K562 (cell line): Measurements from ENCODE around the gene ITPKB. TPM values are rescaled to one million over a fixed set of nuclear protein-coding genes. Genes with fewer than 3 reads are reported as not detected.
A peak's percentile ranks its signal among the peaks of the same experiment; 100 is the strongest.

Experiments used
- ATAC-seq: fragments of 200-7000 bp; cut with Tn5 transposase; 3 replicates; pipeline ENCODE4 v1.9.1; 2020; ENCODE audit warnings: moderate library complexity
- BruUV-seq: library from RNA; stranded (reverse); fragments of 400-500 nt; replicated peaks from 2 replicates; lab custom pipeline; 2021; lab: Mats Ljungman, UMichigan
- CTCF ChIA-PET: fragments of 300-600 bp; formaldehyde crosslinking; extraction: SDS; loops from one replicate; lab custom pipeline; 2021; ENCODE audit warnings: low intra/inter-chr PET ratio; lab: Yijun Ruan, JAX
- POLR2A ChIA-PET: fragments of 300-600, 350-650 bp; sonication (Branson Sonifier 250); formaldehyde crosslinking; extraction: SDS; loops from one replicate; lab custom pipeline; 2021; ENCODE audit warnings: antibody characterized with exemption, inconsistent platforms; lab: Yijun Ruan, JAX
- DNase-seq, 4 experiments: peaks; one replicate each; pipeline versions ENCODE4 v3.0.0 to v3.0.0-alpha.2; 2011 to 2018; ENCODE audit warnings: low spot score in 3 of 4, mixed read lengths in 3 of 4; ENCODE audit errors: extremely low read depth in 1 of 4
- FAIRE-seq: peaks from 2 replicates; lab custom pipeline; 2011; peaks lifted over from hg19 to GRCh38; lab: Jason Lieb, UNC
- H2AFZ ChIP-seq: 2 replicates; pipeline ENCODE4 v1.6.0; 2011; ENCODE audit warnings: low read depth, low read length, control low read depth, inconsistent platforms
- H3K27ac ChIP-seq: fragments of 200-600 bp; 3 replicates; pipeline ENCODE4 v1.8.0; 2011; ENCODE audit warnings: low read depth, mild to moderate bottlenecking, control low read depth, inconsistent platforms, low read length, moderate library complexity, mixed read lengths; ENCODE audit errors: extremely low read depth
- H3K27me3 ChIP-seq, 2 experiments: fragments of 300-600 bp in 1 of 2; 2 replicates in 1 of 2; 3 replicates in 1 of 2; pipeline versions ENCODE4 v1.6.0 to v1.8.0; 2011; ENCODE audit warnings: inconsistent platforms in 2 of 2, low read length in 2 of 2, mild to moderate bottlenecking in 1 of 2, mixed read lengths in 1 of 2, moderate library complexity in 1 of 2; ENCODE audit not compliant: control insufficient read depth in 2 of 2, insufficient read depth in 2 of 2
- H3K36me3 ChIP-seq: fragments of 300-600 bp; 3 replicates; pipeline ENCODE4 v1.8.0; 2011; ENCODE audit warnings: mild to moderate bottlenecking, low read length, inconsistent platforms; ENCODE audit not compliant: control insufficient read depth, insufficient read depth
- H3K4me1 ChIP-seq, 2 experiments: fragments of 200-600 bp in 1 of 2; replicated peaks in 1 of 2; 2 replicates in 1 of 2; 3 replicates in 1 of 2; pipeline versions ENCODE4 v1.5.1 to v1.8.0; 2011; ENCODE audit warnings: inconsistent platforms in 2 of 2, low read length in 2 of 2, mild to moderate bottlenecking in 1 of 2, mixed read lengths in 1 of 2, moderate library complexity in 1 of 2; ENCODE audit not compliant: control insufficient read depth in 2 of 2, insufficient read depth in 2 of 2
- H3K4me2 ChIP-seq: 2 replicates; pipeline ENCODE4 v1.6.1; 2011; ENCODE audit warnings: low read length, control low read depth, inconsistent platforms, mixed read lengths; ENCODE audit not compliant: insufficient read depth
- H3K4me3 ChIP-seq: fragments of 200-600 bp; sonication (generic), shearing (Covaris generic); 2 replicates; pipeline ENCODE4 v1.5.1; 2016; ENCODE audit warnings: control low read depth, inconsistent platforms
- H3K79me2 ChIP-seq: fragments of 200-600 bp; 3 replicates; pipeline ENCODE4 v1.8.0; 2011; ENCODE audit warnings: low read length, inconsistent platforms; ENCODE audit not compliant: control insufficient read depth, insufficient read depth
- H3K9ac ChIP-seq, 2 experiments: 2 replicates each; pipeline versions ENCODE4 v1.6.0 to v1.6.1; 2011; ENCODE audit warnings: low read depth in 2 of 2, low read length in 2 of 2, control low read depth in 1 of 2, inconsistent platforms in 1 of 2, mild to moderate bottlenecking in 1 of 2, mixed read lengths in 1 of 2; ENCODE audit not compliant: insufficient read depth in 1 of 2
- H3K9me1 ChIP-seq: one replicate; pipeline ENCODE4 v1.6.0; 2011; ENCODE audit warnings: inconsistent platforms, mild to moderate bottlenecking, low read length, moderate library complexity; ENCODE audit not compliant: control insufficient read depth, insufficient read depth
- H3K9me3 ChIP-seq: replicated peaks from 2 replicates; pipeline ENCODE4 v1.5.1; 2011; ENCODE audit warnings: low read depth, low read length, inconsistent platforms; ENCODE audit not compliant: control insufficient read depth, insufficient read depth
- H4K20me1 ChIP-seq: replicated peaks from 2 replicates; pipeline ENCODE4 v1.6.1; 2011; ENCODE audit warnings: low read length, inconsistent platforms, mixed read lengths; ENCODE audit not compliant: control insufficient read depth, insufficient read depth
- CBFA2T2 ChIP-seq: fragments of 450-650 bp; conservative IDR thresholded peaks from 2 replicates; pipeline ENCODE4 v1.6.1; 2017; ENCODE audit warnings: mild to moderate bottlenecking
- CBFA2T3 ChIP-seq: fragments of 450-650 bp; IDR thresholded peaks from 2 replicates; pipeline ENCODE4 v1.6.1; 2017
- CTBP1 ChIP-seq: fragments of 450-650 bp; IDR thresholded peaks from 2 replicates; pipeline ENCODE4 v1.6.1; 2016; ENCODE audit warnings: borderline replicate concordance
- CTCF ChIP-seq, 3 experiments: IDR thresholded peaks in 2 of 3; conservative IDR thresholded peaks in 1 of 3; 2 replicates each; pipeline ENCODE4 v1.5.1; 2011 to 2012; ENCODE audit warnings: low read length in 3 of 3, mild to moderate bottlenecking in 3 of 3, control low read depth in 2 of 3, improper control_type of control experiment in 1 of 3, inconsistent platforms in 1 of 3, low read depth in 1 of 3, mixed read lengths in 1 of 3, moderate library complexity in 1 of 3; ENCODE audit not compliant: insufficient read depth in 2 of 3
- ESRRA ChIP-seq: fragments of 450-650 bp; IDR thresholded peaks from 2 replicates; pipeline ENCODE4 v1.6.1; 2014; ENCODE audit warnings: low read depth, mild to moderate bottlenecking, moderate library complexity, borderline replicate concordance
- IRF2 ChIP-seq: sonication (generic); formaldehyde crosslinking; IDR thresholded peaks from 2 replicates; pipeline ENCODE4 v1.8.1; 2022; ENCODE audit warnings: mild to moderate bottlenecking, missing genetic modification reagents
- KDM1A ChIP-seq, 2 experiments: fragments of 450-650 bp; IDR thresholded peaks; 2 replicates each; pipeline ENCODE4 v1.6.1; 2016; ENCODE audit warnings: mild to moderate bottlenecking in 2 of 2
- SOX6 ChIP-seq: fragments of 450-650 bp; IDR thresholded peaks from 2 replicates; pipeline ENCODE4 v1.6.1; 2014; ENCODE audit warnings: mild to moderate bottlenecking
- TAL1 ChIP-seq: fragments of 450-650 bp; IDR thresholded peaks from 2 replicates; pipeline ENCODE4 v1.6.1; 2016; ENCODE audit warnings: mild to moderate bottlenecking
- TCF3 ChIP-seq: sonication (generic); formaldehyde crosslinking; IDR thresholded peaks from 2 replicates; pipeline ENCODE4 v1.4.0; 2020; ENCODE audit warnings: mild to moderate bottlenecking, missing genetic modification reagents
- TEAD1 ChIP-seq, 2 experiments: fragments of 450-650 bp in 1 of 2; sonication (generic) in 1 of 2; formaldehyde crosslinking; IDR thresholded peaks; 2 replicates each; pipeline versions ENCODE4 v1.4.0 to v1.8.0; 2020 to 2022; ENCODE audit warnings: mild to moderate bottlenecking in 2 of 2, missing genetic modification reagents in 1 of 2
- TEAD4 ChIP-seq, 2 experiments: sonication (generic) in 1 of 2; formaldehyde crosslinking in 1 of 2; IDR thresholded peaks; 2 replicates each; pipeline versions ENCODE4 v1.6.1 to v1.8.0; 2012 to 2022; ENCODE audit warnings: borderline replicate concordance in 1 of 2, inconsistent platforms in 1 of 2, low read length in 1 of 2, mild to moderate bottlenecking in 1 of 2, missing genetic modification reagents in 1 of 2
- WGBS: fragments of 100-300 bp; shearing (Covaris generic); methylation state at CpG from one replicate; pipeline ENCODE4 v1.1.6; 2016; ENCODE audit warnings: low coverage, mixed read lengths; ENCODE audit not compliant: insufficient coverage; ENCODE audit errors: missing lambda C conversion rate; 5-methylcytosine and 5-hydroxymethylcytosine counted together
- in situ Hi-C: fragments of 300-500 bp; cut with MboI; formaldehyde crosslinking; loops from 4 replicates; pipeline ENCODE4 v1.15.0; 2018; ENCODE audit warnings: inconsistent platforms, mixed read lengths
- intact Hi-C: fragments of 100-400 bp; cut with micrococcal nuclease; formaldehyde crosslinking; loops from 2 replicates; pipeline ENCODE4 v1.14.2; 2022
- polyA plus RNA-seq, 8 experiments: library from polyadenylated mRNA; depleted of rRNA in 4 of 8; stranded (reverse) in 5 of 8; unstranded in 3 of 8; fragments of >200 nt; fragmentation: Nextera tagmentation in 2 of 8; fragmentation: Illumina TruSeq in 1 of 8; extraction: Ambion mirVana in 2 of 8; extraction: Trizol in 1 of 8; gene quantifications; 2 replicates each; pipeline versions ENCODE4 v1.2.1 to v1.2.3, GENCODE V29; 2011 to 2014; ENCODE audit warnings: inconsistent platforms in 1 of 8, missing spikeins in 1 of 8
- total RNA-seq, 7 experiments: library from RNA; depleted of rRNA in 6 of 7; stranded (reverse); fragments of >200 nt in 6 of 7; fragmentation: Illumina TruSeq in 2 of 7; extraction: Trizol in 2 of 7; gene quantifications; 2 replicates each; pipeline versions ENCODE4 v1.2.1 to v1.2.3, GENCODE V29; 2011 to 2021; ENCODE audit warnings: low replicate concordance in 1 of 7
- TF ChIP-seq, protein P1 (sequence below): sonication (generic); formaldehyde crosslinking; IDR thresholded peaks from 2 replicates; pipeline ENCODE4 v1.5.0; 2020; ENCODE audit warnings: missing genetic modification reagents
- TF ChIP-seq, protein P2 (sequence below), 2 experiments: IDR thresholded peaks; 2 replicates each; pipeline ENCODE4 v1.6.1; 2012; ENCODE audit warnings: improper control_type of control experiment in 2 of 2, low read depth in 2 of 2, low read length in 2 of 2, borderline replicate concordance in 1 of 2

ITPKB gene
- total and polyA plus RNA-seq, 9 of the 15 experiments (the other 6 are each of a cell fraction or from before 2014, with no cell fraction given) = 0.01 to 0.22 TPM; not detected in 7

DNA sequence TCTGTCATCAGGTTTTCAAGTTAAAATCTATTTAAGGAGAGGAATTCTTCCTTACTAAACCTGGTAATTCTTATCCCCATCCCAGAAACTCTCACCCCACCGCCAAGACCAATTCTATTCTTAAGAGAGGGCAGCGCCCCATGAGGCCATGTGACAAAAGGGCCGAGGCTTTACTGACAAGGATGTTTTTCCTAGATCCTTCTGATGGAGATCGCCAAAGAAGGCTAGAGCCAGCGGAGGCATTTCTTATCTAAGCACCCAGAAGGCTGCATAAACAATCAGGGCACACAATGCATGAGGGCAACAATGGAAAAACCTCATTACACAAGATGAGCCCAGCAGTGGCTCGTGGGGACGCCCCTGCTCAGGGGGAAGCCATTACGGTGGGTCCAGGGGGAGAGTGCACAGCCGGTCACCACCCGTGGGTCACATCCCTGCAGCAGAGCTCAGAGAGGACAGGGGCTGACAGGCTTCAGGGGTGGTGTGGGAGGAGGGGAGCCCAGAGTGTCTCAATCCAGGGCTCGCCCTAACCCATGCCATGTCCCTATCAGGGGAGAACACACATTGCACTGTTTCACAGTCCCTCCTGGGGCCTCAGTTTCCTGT is 88.7 kb downstream of the ITPKB start:
- POLR2A ChIA-PET = interaction anchor here (0.5 kb wide), 1 partner anchor 43 kb away, joined by 4 read pairs; no protein-coding TSS in a partner anchor
- no peak overlapping the region for H2AFZ ChIP-seq
- in situ Hi-C loops = no loop called here
- H3K79me2 ChIP-seq = no peaks in the 10 kb centered on the region
- no peak overlapping the region for H3K4me2 ChIP-seq
- CTCF ChIA-PET = interaction anchor here (1.9 kb wide), 1 partner anchor 177 kb away, joined by 5 read pairs; no protein-coding TSS in a partner anchor
- H3K36me3 ChIP-seq = no peaks in the 10 kb centered on the region
- peak; percentile 68 for ATAC-seq
- peaks cover 0 to 3% of the 10 kb centered on the region in 2 experiments; a peak in 2 of 5 replicates for H3K4me1 ChIP-seq
- peaks cover 43 to 62% of the 10 kb centered on the region in 2 experiments for H3K27me3 ChIP-seq
- no peak overlapping the region for H3K9ac ChIP-seq
- peak; percentile 35 to 65 (median 54) for DNase-seq
- TF ChIP-seq, protein P1, sequence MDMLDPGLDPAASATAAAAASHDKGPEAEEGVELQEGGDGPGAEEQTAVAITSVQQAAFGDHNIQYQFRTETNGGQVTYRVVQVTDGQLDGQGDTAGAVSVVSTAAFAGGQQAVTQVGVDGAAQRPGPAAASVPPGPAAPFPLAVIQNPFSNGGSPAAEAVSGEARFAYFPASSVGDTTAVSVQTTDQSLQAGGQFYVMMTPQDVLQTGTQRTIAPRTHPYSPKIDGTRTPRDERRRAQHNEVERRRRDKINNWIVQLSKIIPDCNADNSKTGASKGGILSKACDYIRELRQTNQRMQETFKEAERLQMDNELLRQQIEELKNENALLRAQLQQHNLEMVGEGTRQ (CRISPR knock-in tag) = peak; percentile 47
- peak; percentile 40; the same call in 1 of the 2 replicates for TF ChIP-seq CTBP1
- 0 out of 2 replicates have a peak, but pooled peaks have one; percentile 53 for TF ChIP-seq ESRRA
- TF ChIP-seq CTCF (IDR thresholded peaks at IDR 0.05 in 2 of 3, conservative IDR thresholded peaks at IDR 0.05 in 1 of 3; ENCODE audit: insufficient read depth in 2 of 3, low read depth in 1 of 3, low read length in 3 of 3) = peak; percentile 45 to 59 (median 52); a peak in 5 of 6 replicates
- peak; percentile 62 for TF ChIP-seq CBFA2T3
- peak; percentile 86 for TF ChIP-seq SOX6
- TF ChIP-seq, protein P2, sequence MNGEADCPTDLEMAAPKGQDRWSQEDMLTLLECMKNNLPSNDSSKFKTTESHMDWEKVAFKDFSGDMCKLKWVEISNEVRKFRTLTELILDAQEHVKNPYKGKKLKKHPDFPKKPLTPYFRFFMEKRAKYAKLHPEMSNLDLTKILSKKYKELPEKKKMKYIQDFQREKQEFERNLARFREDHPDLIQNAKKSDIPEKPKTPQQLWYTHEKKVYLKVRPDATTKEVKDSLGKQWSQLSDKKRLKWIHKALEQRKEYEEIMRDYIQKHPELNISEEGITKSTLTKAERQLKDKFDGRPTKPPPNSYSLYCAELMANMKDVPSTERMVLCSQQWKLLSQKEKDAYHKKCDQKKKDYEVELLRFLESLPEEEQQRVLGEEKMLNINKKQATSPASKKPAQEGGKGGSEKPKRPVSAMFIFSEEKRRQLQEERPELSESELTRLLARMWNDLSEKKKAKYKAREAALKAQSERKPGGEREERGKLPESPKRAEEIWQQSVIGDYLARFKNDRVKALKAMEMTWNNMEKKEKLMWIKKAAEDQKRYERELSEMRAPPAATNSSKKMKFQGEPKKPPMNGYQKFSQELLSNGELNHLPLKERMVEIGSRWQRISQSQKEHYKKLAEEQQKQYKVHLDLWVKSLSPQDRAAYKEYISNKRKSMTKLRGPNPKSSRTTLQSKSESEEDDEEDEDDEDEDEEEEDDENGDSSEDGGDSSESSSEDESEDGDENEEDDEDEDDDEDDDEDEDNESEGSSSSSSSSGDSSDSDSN (IDR thresholded peaks at IDR 0.05; ENCODE audit: borderline replicate concordance in 1 of 2, low read depth in 2 of 2, low read length in 2 of 2) = no peak
- 0 out of 2 replicates have a peak, but pooled peaks have one; percentile 27 for TF ChIP-seq TCF3 (CRISPR knock-in tag)
- peak; percentile 44; the same call in 1 of the 2 replicates for TF ChIP-seq TAL1
- TF ChIP-seq KDM1A (IDR thresholded peaks at IDR 0.05) = peak in 1 of 2 experiments; percentile 34; a peak in 1 of 4 replicates
- no peak for TF ChIP-seq TEAD1 (CRISPR knock-in tag; IDR thresholded peaks at IDR 0.05)
- TF ChIP-seq TEAD4 (IDR thresholded peaks at IDR 0.05; ENCODE audit: low read length) = peak; percentile 17; the same call in 1 of the 2 replicates
- TF ChIP-seq TEAD4 (CRISPR knock-in tag; IDR thresholded peaks at IDR 0.05; ENCODE audit: borderline replicate concordance) = no peak
- TF ChIP-seq IRF2 (CRISPR knock-in tag) = no peak
- peak; percentile 38 for TF ChIP-seq CBFA2T2
- TF ChIP-seq, all 486 proteins: peak for 11
- intact Hi-C loops = no loop called here
- Histone ChIP-seq H3K27ac (no peak overlapping the region), H4K20me1 (peaks cover 4% of the 10 kb centered on the region; the same call in 1 of the 2 replicates), H3K9me3 (no peaks in the 10 kb centered on the region), H3K4me3 (no peak overlapping the region), H3K9me1 (no peaks in the 10 kb centered on the region)
- FAIRE-seq = no peak
- 5% methylated on average over 10 of the region's 11 CpGs for WGBS
- BruUV-seq = no TSS peak
